ENCODE results near the gene GLYR1. TPM values are rescaled to one million over a fixed set of nuclear protein-coding genes. Genes with fewer than 3 reads are reported as not detected.

Gene GLYR1
- total and polyA plus RNA-seq, 9 of the 15 experiments (the other 6 are each of a cell fraction or from before 2014, with no cell fraction given): 6.7 to 99.2 (median 60.2) TPM

- CTCF ChIA-PET (ENCODE audit: low intra/inter-chr PET ratio): no interaction called here
- H3K79me2 ChIP-seq (ENCODE audit: control insufficient read depth, insufficient read depth, low read length): peaks cover 22% of the 10 kb centered on the region
- FAIRE-seq (no peak), ATAC-seq (no peak), DNase-seq (ENCODE audit: extremely low read depth in 1 of 4, low spot score in 3 of 4) (no peak)
- no TSS peak for BruUV-seq (replicated peaks)
- H4K20me1 ChIP-seq (replicated peaks; ENCODE audit: control insufficient read depth, insufficient read depth, low read length): peaks cover 8% of the 10 kb centered on the region
- H3K4me1 ChIP-seq (replicated peaks in 1 of 2; ENCODE audit: control insufficient read depth in 2 of 2, insufficient read depth in 2 of 2, low read length in 2 of 2): peaks cover 7 to 11% of the 10 kb centered on the region in 2 experiments; a peak in 4 of 5 replicates
- H3K9me3 ChIP-seq (replicated peaks; ENCODE audit: control insufficient read depth, insufficient read depth, low read depth, low read length): no peaks in the 10 kb centered on the region
- H3K9me1 ChIP-seq (ENCODE audit: control insufficient read depth, insufficient read depth, low read length): no peaks in the 10 kb centered on the region
- intact Hi-C loops (cut with micrococcal nuclease) (no loop called here), in situ Hi-C loops (cut with MboI) (no loop called here)
- no peak overlapping the region for H3K27ac ChIP-seq (ENCODE audit: extremely low read depth, low read depth, low read length)
- WGBS (ENCODE audit: insufficient coverage, low coverage, missing lambda C conversion rate): 92% methylated on average over 7 of the region's 7 CpGs
- POLR2A ChIA-PET: interaction anchor here (0.6 to 1.0 kb wide), 3 partner anchors 12 to 102 kb away, joined by 3 to 4 read pairs (median 3); no protein-coding TSS in a partner anchor
- H2AFZ ChIP-seq (ENCODE audit: low read depth, low read length): no peak overlapping the region
- no peak overlapping the region for H3K4me2 ChIP-seq (ENCODE audit: insufficient read depth, low read length)
- peaks cover 88% of the 10 kb centered on the region for H3K36me3 ChIP-seq (ENCODE audit: control insufficient read depth, insufficient read depth, low read length)
- no peak for TF ChIP-seq TAF15 (IDR thresholded peaks at IDR 0.05; ENCODE audit: low read depth, low read length)
- no peak for TF ChIP-seq PRPF4 (IDR thresholded peaks at IDR 0.05; ENCODE audit: insufficient read depth, low read depth, low read length, poor library complexity, severe bottlenecking)
- H3K27me3 ChIP-seq (ENCODE audit: control insufficient read depth in 2 of 2, insufficient read depth in 2 of 2, low read length in 2 of 2): no peaks in the 10 kb centered on the region
- H3K4me3 ChIP-seq: no peak overlapping the region
- H3K9ac ChIP-seq (ENCODE audit: insufficient read depth in 1 of 2, low read depth in 2 of 2, low read length in 2 of 2): 0 out of 4 replicates have a peak overlapping the region, but pooled peaks of 1 of the 2 experiments have one; percentile 47
Measured at GRCh38 chr16:4830408-4830807, 16.7 kb downstream of the GLYR1 start.

DNA sequence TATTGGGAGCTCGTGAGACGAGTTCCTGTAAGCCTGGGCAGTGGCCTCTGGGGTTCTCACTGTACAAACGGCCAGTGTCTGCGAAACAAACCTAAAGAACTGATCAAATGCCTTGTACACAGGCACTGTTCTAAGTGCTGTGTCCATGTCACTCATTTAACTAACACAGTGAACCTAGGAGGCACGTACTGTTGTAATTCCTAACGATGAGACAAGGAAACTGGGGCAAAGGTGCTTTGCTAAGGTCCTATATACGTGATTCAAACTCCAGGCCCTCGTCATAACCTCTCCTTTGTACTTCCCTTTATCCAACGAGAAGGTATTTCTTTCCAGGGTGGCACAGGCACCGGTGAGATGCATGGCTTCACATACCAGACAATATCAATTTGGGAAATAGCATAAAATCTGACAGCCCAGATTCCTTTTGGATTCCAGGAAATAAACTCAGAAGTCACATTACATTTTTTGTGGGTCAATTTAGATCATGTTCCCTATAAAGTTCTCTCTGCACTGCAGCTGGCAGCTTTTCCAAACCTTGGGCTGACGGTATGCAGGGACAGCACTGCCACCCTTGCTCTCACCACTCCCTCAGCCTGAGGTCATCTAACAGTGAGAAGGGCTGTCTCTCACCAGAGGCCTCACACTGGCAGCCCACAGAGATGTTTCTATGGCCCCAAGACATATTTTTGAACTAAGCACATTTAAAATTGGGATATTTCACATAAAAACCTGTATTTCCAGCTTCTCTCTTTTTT lies 18.3 kb downstream of the GLYR1 start:
- Histone ChIP-seq H3K9me3 (replicated peaks; ENCODE audit: control insufficient read depth, insufficient read depth, low read depth, low read length) (no peaks in the 10 kb centered on the region), H4K20me1 (replicated peaks; ENCODE audit: control insufficient read depth, insufficient read depth, low read length) (no peaks in the 10 kb centered on the region; the same call in 1 of the 2 replicates), H3K27ac (ENCODE audit: extremely low read depth, low read depth, low read length) (no peak overlapping the region), H3K4me2 (ENCODE audit: insufficient read depth, low read length) (no peak overlapping the region), H2AFZ (ENCODE audit: low read depth, low read length) (no peak overlapping the region), H3K79me2 (ENCODE audit: control insufficient read depth, insufficient read depth, low read length) (peaks cover 10% of the 10 kb centered on the region; the same call in 1 of the 3 replicates), H3K9me1 (ENCODE audit: control insufficient read depth, insufficient read depth, low read length) (no peaks in the 10 kb centered on the region), H3K36me3 (ENCODE audit: control insufficient read depth, insufficient read depth, low read length) (peaks cover 89% of the 10 kb centered on the region), H3K27me3 (ENCODE audit: control insufficient read depth in 2 of 2, insufficient read depth in 2 of 2, low read length in 2 of 2) (no peaks in the 10 kb centered on the region), H3K4me3 (no peak overlapping the region), H3K4me1 (replicated peaks in 1 of 2; ENCODE audit: control insufficient read depth in 2 of 2, insufficient read depth in 2 of 2, low read length in 2 of 2) (peaks cover 0 to 2% of the 10 kb centered on the region in 2 experiments; a peak in 2 of 5 replicates), H3K9ac (ENCODE audit: insufficient read depth in 1 of 2, low read depth in 2 of 2, low read length in 2 of 2) (no peak overlapping the region)
- ATAC-seq: no peak
- in situ Hi-C loops (cut with MboI): no loop called here
- intact Hi-C loops (cut with micrococcal nuclease): no loop called here
- CTCF ChIA-PET (ENCODE audit: low intra/inter-chr PET ratio): no interaction called here
- DNase-seq (ENCODE audit: extremely low read depth in 1 of 4, low spot score in 3 of 4): no peak
- FAIRE-seq: no peak
- 94% methylated on average over 11 of the region's 11 CpGs for WGBS (ENCODE audit: insufficient coverage, low coverage, missing lambda C conversion rate)
- no TSS peak for BruUV-seq (replicated peaks)
- POLR2A ChIA-PET: interaction anchor here (1.5 kb wide), 1 partner anchor 56 kb away, joined by 3 read pairs; no protein-coding TSS in a partner anchor
- TF ChIP-seq, protein P1, sequence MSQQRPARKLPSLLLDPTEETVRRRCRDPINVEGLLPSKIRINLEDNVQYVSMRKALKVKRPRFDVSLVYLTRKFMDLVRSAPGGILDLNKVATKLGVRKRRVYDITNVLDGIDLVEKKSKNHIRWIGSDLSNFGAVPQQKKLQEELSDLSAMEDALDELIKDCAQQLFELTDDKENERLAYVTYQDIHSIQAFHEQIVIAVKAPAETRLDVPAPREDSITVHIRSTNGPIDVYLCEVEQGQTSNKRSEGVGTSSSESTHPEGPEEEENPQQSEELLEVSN (IDR thresholded peaks at IDR 0.05; ENCODE audit: borderline replicate concordance in 1 of 2, extremely low read depth in 1 of 2, insufficient read depth in 1 of 2, insufficient read length in 1 of 2, low read depth in 1 of 2, low read length in 1 of 2, poor library complexity in 1 of 2, severe bottlenecking in 1 of 2): no peak
- TF ChIP-seq SP2 (IDR thresholded peaks at IDR 0.05; ENCODE audit: extremely low read depth, low read depth, low read length, poor library complexity, severe bottlenecking) (no peak), CBX5 (IDR thresholded peaks at IDR 0.05; ENCODE audit: borderline replicate concordance, low read depth) (no peak), NFIC (IDR thresholded peaks at IDR 0.05) (no peak), GMEB1 (CRISPR knock-in tag; IDR thresholded peaks at IDR 0.05) (no peak), MAFG (tag; conservative IDR thresholded peaks at IDR 0.05) (no peak)

All from K562 (cell line).